Activated T-helper 2 cell treated with anti-CD3 and anti-CD28 coated beads, Interferon-gamma antibody, Interleukin-2, Interleukin-4, amounts not matched to agents 10 μg/mL and 5 μg/mL and 100 μg/mL, durations not matched to agents 14 hours and 24 hours and 36 hours (primary cell): ENCODE data around the gene PRSS22. TPM values are rescaled to one million over a fixed set of nuclear protein-coding genes. Genes with fewer than 3 reads are reported as not detected.

Experiments used
- DNase-seq: peaks from one replicate; pipeline ENCODE4 v3.0.0; 2021; ENCODE audit warnings: low spot score
- H3K27ac Mint-ChIP-seq: one replicate; pipeline ENCODE4 v1.8.0; 2021; ENCODE audit warnings: mixed read lengths
- H3K27me3 Mint-ChIP-seq: one replicate; pipeline ENCODE4 v1.8.0; 2021; ENCODE audit warnings: low read depth, mixed read lengths
- H3K36me3 Mint-ChIP-seq: one replicate; pipeline ENCODE4 v1.8.0; 2021; ENCODE audit warnings: low read depth, mixed read lengths
- H3K4me1 Mint-ChIP-seq: one replicate; pipeline ENCODE4 v1.8.0; 2021; ENCODE audit warnings: low read depth, mixed read lengths
- H3K4me3 Mint-ChIP-seq: one replicate; pipeline ENCODE4 v1.8.0; 2021; ENCODE audit warnings: low read depth, mild to moderate bottlenecking, moderate library complexity, mixed read lengths
- H3K9me3 Mint-ChIP-seq: one replicate; pipeline ENCODE4 v1.8.0; 2021; ENCODE audit warnings: mixed read lengths
- intact Hi-C: fragments of 100-400 bp; cut with micrococcal nuclease; formaldehyde crosslinking; loops from one replicate; pipeline ENCODE4 v1.15.1; 2023
- total RNA-seq: library from RNA; stranded (reverse); gene quantifications from 2 replicates; pipeline ENCODE4 v1.2.3, GENCODE V29; 2022

The PRSS22 gene
- total RNA-seq, 1 donor from 2014 or later: not detected

DNA sequence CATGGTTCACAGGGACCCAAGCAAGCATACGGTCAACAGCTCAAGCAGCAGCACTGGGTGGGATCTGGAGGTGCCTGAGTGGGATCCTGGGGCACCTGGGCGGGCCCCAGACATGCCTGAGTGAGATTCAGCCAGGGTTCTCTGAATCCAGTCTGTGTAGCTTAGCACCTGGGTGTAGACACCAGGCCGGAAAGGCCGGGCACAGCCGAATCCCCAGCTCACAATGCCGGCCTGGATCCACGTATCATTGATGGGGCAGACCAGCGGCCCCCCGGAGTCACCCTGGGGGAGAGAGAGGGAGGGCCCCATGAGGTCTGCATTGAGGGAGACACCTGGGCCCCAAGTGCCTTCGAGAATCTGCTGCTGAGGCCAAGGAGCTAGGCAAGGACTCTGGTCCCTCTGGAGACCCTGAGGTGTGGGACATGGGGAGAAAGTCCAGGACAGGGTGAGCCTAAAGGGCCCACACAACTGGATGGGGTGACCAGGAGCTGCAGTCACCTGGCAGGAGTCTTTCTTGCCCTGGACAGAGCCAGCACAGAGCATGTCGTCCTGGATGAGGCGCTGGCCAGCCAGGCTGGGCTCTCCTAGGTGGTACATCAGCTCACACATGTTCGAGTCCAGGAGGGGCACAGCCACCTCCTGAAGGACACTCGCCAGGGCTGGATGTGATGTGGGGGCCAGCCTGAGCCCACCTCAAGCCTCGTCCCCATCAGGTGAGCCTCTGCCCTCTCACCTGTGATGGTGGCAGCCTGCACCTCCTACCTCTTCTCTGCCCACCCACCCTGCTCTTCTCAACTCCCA is 18.1 kb downstream of the PRSS22 start:
- Mint-ChIP-seq H3K4me3 (no peak overlapping the region), H3K4me1 (peaks cover 21% of the 10 kb centered on the region), H3K27me3 (no peaks in the 10 kb centered on the region), H3K9me3 (peaks cover 3% of the 10 kb centered on the region), H3K36me3 (no peaks in the 10 kb centered on the region), H3K27ac (no peak overlapping the region)
- intact Hi-C loops: loop anchor here (1.0 kb wide), 1 partner anchor 28 kb away; no protein-coding TSS in a partner anchor
- DNase-seq: no peak

DNA sequence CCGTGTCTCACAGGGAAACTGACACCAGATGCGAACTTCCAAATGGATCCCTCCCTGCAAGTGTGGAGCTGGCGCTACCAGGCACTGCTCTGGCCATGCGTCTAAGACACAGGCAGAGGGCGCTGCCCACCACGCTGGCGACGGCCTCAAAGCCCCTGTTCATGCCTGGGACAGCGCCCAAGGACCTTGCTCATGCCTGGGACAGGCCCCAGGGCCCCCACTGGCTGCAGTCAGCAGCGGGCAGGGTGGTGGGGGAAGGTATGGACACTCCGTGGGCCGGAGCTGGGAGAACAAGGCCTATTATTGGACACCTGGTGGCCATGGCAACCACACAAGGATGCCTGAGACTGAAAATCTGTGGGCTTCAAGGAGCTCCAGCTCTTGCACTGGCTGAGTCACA is 19.0 kb downstream of the PRSS22 start:
- intact Hi-C loops: loop anchor here (1.0 kb wide), 1 partner anchor 29 kb away; no protein-coding TSS in a partner anchor
- peaks cover 3% of the 10 kb centered on the region for H3K9me3 Mint-ChIP-seq
- peaks cover 3% of the 10 kb centered on the region for H3K27me3 Mint-ChIP-seq
- no peaks in the 10 kb centered on the region for H3K36me3 Mint-ChIP-seq
- peaks cover 20% of the 10 kb centered on the region for H3K4me1 Mint-ChIP-seq
- no peak overlapping the region for H3K27ac Mint-ChIP-seq
- peak; percentile 48 for DNase-seq
- no peak overlapping the region for H3K4me3 Mint-ChIP-seq

DNA sequence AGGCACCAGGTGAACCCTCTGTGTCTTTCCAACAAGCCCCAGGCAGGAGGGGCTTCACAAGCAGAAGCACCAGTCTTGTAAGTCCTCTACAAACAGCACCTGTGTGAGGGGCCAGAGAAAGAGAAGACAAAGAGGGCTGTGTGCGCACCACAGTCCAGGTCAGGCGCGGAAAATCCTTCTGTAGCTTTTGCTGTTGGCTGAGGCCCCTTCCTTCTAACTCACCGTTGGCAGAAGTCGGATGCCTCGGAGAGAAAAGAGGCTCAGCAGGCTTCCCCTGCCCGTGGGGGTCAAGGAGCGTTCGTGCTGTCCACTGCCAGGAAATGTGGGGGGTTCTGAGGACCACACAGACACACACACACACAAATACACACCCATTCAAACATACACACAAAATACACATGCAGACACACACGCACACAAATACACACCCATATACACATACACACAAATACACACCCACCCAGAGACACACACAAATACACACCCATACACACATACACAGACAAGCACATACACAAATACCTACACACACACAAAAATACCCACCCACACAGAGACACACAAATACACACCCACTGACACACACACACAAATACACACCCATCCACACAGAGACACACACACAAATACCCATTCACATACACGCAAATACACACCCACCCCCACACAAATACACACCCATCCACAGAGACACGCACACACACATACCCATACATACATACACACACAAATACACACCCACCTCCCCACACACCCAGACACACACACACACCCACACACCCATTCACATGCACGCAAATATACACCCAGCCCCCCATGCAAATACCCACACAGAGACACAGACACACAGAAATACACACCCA is 21.1 kb downstream of the PRSS22 start:
- Mint-ChIP-seq H3K9me3 (no peaks in the 10 kb centered on the region), H3K36me3 (no peaks in the 10 kb centered on the region), H3K27ac (no peak overlapping the region)

DNA sequence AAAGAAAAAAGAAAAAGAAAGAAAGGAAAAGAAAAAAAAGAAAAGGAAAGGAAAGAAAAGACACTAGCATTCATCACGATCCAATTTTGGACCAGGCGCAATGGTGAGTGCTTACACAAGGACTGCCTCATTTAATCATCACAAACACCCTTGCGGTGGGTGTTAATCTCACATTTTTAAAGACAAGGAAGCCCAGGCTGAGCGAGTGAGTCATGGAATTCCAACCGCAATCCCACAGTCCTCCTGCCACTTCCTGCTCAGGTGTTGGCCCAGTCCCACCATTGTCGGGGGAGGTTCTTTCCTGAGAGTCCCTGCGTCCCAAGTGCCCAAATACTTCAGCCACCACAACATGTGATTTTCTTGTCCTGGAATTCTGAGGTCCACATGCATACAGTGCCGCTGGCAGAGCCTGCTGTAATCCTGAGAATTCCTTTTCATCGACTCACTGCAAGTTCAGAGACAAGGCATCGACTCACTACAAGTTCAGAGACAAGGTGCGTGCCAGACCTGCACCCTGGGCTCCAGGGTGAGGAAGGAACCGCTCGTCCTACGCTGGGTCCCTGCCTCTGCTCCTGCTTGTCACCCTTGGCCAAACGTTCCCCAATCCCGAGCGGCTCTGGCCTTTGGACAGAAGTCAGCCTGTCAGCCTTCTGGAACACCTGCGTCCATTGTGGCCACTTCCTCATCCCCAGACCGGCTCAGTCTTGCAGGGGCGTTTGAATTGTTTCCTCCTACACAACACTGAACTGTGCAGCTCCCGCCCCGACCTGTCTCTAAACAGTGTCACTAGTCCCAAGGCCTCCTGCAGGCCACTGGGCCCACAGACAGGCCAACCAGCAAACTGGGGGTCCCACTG is 22.1 kb downstream of the PRSS22 start:
- DNase-seq: no peak
- Mint-ChIP-seq H3K27me3 (peaks cover 5% of the 10 kb centered on the region), H3K27ac (no peak overlapping the region), H3K9me3 (no peaks in the 10 kb centered on the region), H3K4me3 (no peak overlapping the region), H3K36me3 (no peaks in the 10 kb centered on the region), H3K4me1 (peaks cover 8% of the 10 kb centered on the region)
- intact Hi-C loops: no loop called here

More for the DNA sequence above, 21.1 kb downstream of the PRSS22 start:
- Mint-ChIP-seq H3K4me3 (no peak overlapping the region), H3K4me1 (peaks cover 10% of the 10 kb centered on the region), H3K27me3 (peaks cover 5% of the 10 kb centered on the region)
- DNase-seq: no peak
- intact Hi-C loops: no loop called here

DNA sequence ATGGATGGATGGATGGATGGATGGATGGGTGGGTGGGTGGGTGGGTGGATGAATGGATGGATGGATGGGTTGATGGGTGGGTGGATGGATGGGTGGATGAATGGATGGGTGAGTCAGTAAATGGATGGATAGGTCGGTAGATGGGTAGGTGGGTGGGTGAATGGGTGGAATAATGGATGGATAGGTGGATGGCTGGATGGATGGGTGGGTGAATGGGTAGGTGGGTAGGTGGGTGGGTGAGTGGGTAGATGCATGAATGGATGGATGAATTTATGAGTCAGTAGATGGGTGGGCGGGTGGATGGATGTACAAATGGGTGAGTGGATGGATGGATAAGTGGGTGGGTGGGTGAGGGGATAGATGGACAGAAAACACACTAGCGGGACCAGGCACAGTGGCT is 23.0 kb downstream of the PRSS22 start:
- no peaks in the 10 kb centered on the region for H3K36me3 Mint-ChIP-seq

DNA sequence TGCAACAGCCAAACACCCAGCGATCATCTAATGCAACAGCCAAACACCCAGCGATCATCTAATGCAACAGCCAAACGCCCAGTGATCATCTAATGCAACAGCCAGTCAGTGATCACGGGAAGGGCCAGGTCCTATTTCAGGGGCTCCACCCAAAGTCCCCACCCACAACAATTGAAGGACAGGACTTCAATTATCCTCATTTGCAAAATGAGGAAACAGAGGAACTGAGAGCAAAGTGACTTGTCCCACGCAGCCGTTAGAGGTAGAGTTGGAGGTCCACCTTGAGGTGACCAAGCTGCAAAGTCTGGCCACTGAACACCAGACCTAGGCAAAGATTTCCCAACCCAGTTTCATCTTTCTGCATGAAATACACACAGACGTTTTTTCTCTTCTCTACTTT is 24.2 kb downstream of the PRSS22 start:
- Mint-ChIP-seq H3K27ac (no peak overlapping the region), H3K36me3 (no peaks in the 10 kb centered on the region), H3K4me1 (peaks cover 4% of the 10 kb centered on the region)

More for the DNA sequence above, 23.0 kb downstream of the PRSS22 start:
- Mint-ChIP-seq H3K4me1 (peaks cover 8% of the 10 kb centered on the region), H3K27ac (no peak overlapping the region), H3K4me3 (no peak overlapping the region), H3K9me3 (no peaks in the 10 kb centered on the region), H3K27me3 (peaks cover 5% of the 10 kb centered on the region)
- no peak for DNase-seq
- intact Hi-C loops: no loop called here

DNA sequence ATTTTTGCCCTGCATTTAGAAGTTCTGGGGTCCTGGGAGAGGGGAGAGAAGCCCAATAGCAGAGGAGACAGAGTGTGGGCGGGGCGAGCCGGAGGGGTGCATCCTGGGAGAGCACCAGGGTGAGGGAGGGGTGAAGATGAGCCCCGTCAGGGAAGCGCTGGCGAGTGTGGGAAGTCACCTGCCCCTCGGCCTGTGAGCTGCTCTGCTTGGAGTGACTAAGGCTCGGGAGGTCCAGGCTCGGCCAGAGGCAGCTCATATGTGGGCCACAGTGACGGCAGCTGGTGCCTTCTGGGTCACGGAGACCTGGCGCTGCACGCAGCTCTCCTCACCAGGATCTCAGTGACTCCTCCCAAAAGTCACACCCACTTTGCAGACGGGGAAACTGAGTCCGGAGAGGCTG is 26.8 kb downstream of the PRSS22 start:
- Mint-ChIP-seq H3K36me3 (no peaks in the 10 kb centered on the region), H3K4me3 (no peak overlapping the region), H3K27ac (no peak overlapping the region), H3K4me1 (no peaks in the 10 kb centered on the region), H3K27me3 (peaks cover 5% of the 10 kb centered on the region), H3K9me3 (no peaks in the 10 kb centered on the region)
- no peak for DNase-seq
- intact Hi-C loops: no loop called here

More for the DNA sequence above, 24.2 kb downstream of the PRSS22 start:
- intact Hi-C loops: no loop called here
- no peaks in the 10 kb centered on the region for H3K9me3 Mint-ChIP-seq
- no peak overlapping the region for H3K4me3 Mint-ChIP-seq
- H3K27me3 Mint-ChIP-seq: peaks cover 5% of the 10 kb centered on the region
- no peak for DNase-seq

DNA sequence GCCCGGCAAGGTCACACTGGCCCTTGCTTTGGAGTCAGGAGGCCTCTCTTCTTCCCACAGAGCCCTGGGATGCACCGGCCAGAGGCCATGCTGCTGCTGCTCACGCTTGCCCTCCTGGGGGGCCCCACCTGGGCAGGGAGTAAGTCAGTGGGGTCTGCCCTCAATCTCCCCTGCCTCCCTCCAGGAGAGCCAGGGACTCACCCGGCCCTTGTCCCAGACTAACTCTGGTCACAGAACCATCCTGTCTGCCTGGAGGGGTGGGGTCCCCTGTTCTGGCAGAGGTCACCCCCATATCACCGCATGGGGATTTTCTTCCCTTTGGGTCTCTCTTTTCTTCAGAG is 27.6 kb downstream of the PRSS22 start:
- H3K36me3 Mint-ChIP-seq: no peaks in the 10 kb centered on the region
- no peak for DNase-seq
- H3K4me1 Mint-ChIP-seq: no peaks in the 10 kb centered on the region
- intact Hi-C loops: no loop called here
- H3K4me3 Mint-ChIP-seq: peak overlapping the region; percentile 37
- no peaks in the 10 kb centered on the region for H3K9me3 Mint-ChIP-seq
- peaks cover 5% of the 10 kb centered on the region for H3K27me3 Mint-ChIP-seq
- no peak overlapping the region for H3K27ac Mint-ChIP-seq

DNA sequence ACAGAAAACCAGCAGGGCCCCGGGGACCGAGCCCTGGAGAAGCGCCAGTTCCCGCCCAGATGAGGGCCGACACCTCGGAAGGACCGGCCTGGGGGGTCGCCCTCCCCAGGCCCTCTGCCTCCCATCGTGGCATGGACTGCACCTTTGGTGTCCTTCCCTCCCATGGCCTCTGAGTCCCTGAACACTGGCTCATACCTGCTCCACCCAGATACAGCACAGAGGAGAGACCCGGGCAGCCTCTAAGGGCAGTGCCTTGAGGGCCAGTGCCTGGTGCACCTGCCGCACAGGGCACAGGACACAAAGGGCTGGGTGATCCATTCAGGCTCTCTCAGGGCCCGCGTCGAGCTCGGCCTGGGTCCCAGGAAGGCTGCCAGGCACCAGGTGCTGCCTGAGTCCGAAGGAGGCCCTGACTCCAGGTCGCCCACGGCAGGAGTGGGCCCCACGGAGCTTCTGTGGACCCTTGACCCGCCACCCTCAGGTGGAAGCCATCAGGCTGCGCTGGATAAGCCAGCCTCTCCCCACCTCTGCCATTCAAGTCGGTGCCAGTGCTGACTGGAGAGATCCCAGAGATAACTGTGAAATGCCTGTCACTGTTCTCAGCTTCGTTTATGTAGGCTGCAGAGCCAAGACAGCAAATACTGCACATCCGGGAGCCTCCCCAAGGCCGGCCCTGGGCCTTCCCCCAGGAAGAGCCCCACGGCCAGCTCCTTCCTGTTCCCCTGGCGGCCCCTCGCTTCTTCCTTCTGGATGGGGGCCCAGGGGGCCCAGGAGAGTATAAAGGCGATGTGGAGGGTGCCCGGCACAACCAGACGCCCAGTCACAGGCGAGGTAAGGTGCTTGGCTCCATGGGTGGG is 28.2 kb downstream of the PRSS22 start, which contains the start of gene ZG16B:
TSS of gene ZG16B (plus strand) at position 803 of the 854 bp plus-strand sequence. CDS start 139 bp downstream, outside the sequence.
- Mint-ChIP-seq H3K9me3 (no peaks in the 10 kb centered on the region), H3K4me3 (peak within 1 kb of the TSS; percentile 37), H3K27me3 (peaks cover 4% of the 10 kb centered on the region), H3K36me3 (no peaks in the 10 kb centered on the region), H3K27ac (no peak within 1 kb of the TSS), H3K4me1 (no peaks in the 10 kb centered on the region)
- DNase-seq: no peak
- intact Hi-C loops: no loop called here

DNA sequence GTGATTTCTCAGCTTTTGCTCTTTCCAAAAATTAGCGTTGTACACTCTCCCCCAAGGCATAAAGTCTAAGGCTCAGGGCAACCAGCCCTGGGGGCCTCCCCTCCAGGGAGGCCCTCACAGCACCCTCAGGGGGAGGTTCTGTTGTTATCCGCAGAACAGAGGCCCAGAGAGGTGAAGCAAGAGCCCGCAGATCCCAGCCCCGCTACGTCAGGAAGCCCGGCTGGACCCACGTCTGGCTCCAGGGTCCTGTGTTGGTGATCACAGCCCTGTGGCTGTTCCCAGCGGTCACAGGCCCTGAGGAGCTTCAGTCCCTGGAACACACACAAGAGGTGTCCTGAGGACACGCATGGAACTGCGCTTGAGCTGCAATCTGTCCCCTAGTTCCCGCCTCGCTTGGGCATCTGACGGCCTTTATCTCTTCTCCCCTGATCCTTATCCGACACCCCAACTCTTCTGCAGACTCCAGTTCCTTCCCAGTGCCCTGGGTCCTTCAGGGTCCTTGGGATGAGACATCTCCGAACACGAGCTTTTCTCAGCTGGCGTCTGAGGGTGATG is 29.0 kb downstream of the PRSS22 start:
- intact Hi-C loops: no loop called here
- peaks cover 2% of the 10 kb centered on the region for H3K27me3 Mint-ChIP-seq
- H3K9me3 Mint-ChIP-seq: no peaks in the 10 kb centered on the region
- no peak overlapping the region for H3K4me3 Mint-ChIP-seq
- DNase-seq: no peak
- H3K36me3 Mint-ChIP-seq: no peaks in the 10 kb centered on the region
- no peaks in the 10 kb centered on the region for H3K4me1 Mint-ChIP-seq
- no peak overlapping the region for H3K27ac Mint-ChIP-seq

DNA sequence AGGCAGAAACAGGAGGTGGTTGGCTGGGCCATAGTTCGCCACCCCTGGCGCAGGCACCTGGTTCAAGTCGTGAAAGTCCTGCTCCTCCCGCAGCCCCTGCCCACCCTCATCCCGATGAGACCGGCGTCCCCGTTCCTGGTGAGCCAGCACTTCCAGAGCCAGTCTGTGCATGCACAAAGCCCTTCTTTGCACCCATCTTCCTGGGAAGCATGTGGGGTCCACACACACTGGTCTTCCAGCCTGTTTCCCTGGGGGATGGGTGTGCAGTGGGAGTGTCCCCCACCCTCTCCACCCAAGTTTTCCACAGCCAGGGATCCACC is 29.5 kb downstream of the PRSS22 start:
- Mint-ChIP-seq H3K36me3 (no peaks in the 10 kb centered on the region), H3K9me3 (no peaks in the 10 kb centered on the region), H3K27ac (no peak overlapping the region), H3K4me1 (no peaks in the 10 kb centered on the region), H3K27me3 (peaks cover 2% of the 10 kb centered on the region), H3K4me3 (no peak overlapping the region)
- intact Hi-C loops: no loop called here
- no peak for DNase-seq
